Measurements from ENCODE around the gene STARD13. TPM values are rescaled to one million over a fixed set of nuclear protein-coding genes. Genes with fewer than 3 reads are reported as not detected.

The STARD13 gene
- total RNA-seq, 1 donor from 2014 or later, result 37.6 TPM

DNA sequence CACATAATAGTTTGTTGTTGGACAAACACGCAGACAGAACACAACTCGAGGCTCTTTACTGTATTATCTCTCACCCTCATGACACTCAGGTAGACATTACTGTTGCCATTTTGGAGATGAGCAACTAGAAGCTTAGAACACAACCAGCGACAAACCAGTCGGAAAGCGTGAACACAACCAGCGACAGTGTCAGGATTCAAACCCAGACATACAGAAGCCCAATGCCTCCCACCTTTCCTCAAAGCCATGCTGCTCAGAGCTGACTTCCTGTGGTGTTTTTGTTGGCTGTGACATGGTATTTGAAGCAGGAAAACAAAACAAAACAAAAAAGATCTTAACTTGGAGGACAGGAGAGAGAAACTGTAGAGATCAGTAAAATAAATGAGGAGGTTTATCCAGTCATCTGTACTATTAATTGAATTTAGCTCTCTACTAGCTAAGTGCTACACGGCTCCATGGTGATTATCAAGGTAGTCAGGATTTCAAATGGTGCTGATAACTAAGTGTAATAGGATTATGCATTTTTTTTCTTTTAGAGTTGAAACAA lies 92.1 kb downstream of the STARD13 start:
- TF ChIP-seq CTCF (IDR thresholded peaks at IDR 0.05), result no peak
- DNase-seq (ENCODE audit: low spot score), result no peak
- peak overlapping the region; percentile 1 for H3K4me3 Mint-ChIP-seq (ENCODE audit: unreplicated experiment)
- peaks cover 79% of the 10 kb centered on the region for H3K4me1 Mint-ChIP-seq (ENCODE audit: low read depth)
- H3K36me3 Mint-ChIP-seq (ENCODE audit: low read depth), result peaks cover 4% of the 10 kb centered on the region
- H3K27ac Mint-ChIP-seq (ENCODE audit: unreplicated experiment), result peak overlapping the region; percentile 97
- H3K27me3 Mint-ChIP-seq (ENCODE audit: low read depth), result no peaks in the 10 kb centered on the region
- H3K9me3 Mint-ChIP-seq (ENCODE audit: low read depth), result no peaks in the 10 kb centered on the region

GRCh38 chr13:33191425-33192210 lies 93.9 kb downstream of the STARD13 start:
- peak overlapping the region; percentile 89 for H3K27ac Mint-ChIP-seq (ENCODE audit: unreplicated experiment)
- no peak for DNase-seq (ENCODE audit: low spot score)
- H3K4me3 Mint-ChIP-seq (ENCODE audit: unreplicated experiment), result no peak overlapping the region

GRCh38 chr13:33189470-33189869 lies 96.1 kb downstream of the STARD13 start:
- no peaks in the 10 kb centered on the region for H3K27me3 Mint-ChIP-seq (ENCODE audit: low read depth)
- peak overlapping the region; percentile 76 for H3K27ac Mint-ChIP-seq (ENCODE audit: unreplicated experiment)

More at GRCh38 chr13:33191425-33192210, 93.9 kb downstream of the STARD13 start:
- H3K36me3 Mint-ChIP-seq (ENCODE audit: low read depth), result peaks cover 8% of the 10 kb centered on the region
- peaks cover 86% of the 10 kb centered on the region for H3K4me1 Mint-ChIP-seq (ENCODE audit: low read depth)
- H3K9me3 Mint-ChIP-seq (ENCODE audit: low read depth), result no peaks in the 10 kb centered on the region
- H3K27me3 Mint-ChIP-seq (ENCODE audit: low read depth), result no peaks in the 10 kb centered on the region
- TF ChIP-seq CTCF (IDR thresholded peaks at IDR 0.05), result no peak

GRCh38 chr13:33188093-33188882 lies 97.3 kb downstream of the STARD13 start:
- peaks cover 92% of the 10 kb centered on the region for H3K4me1 Mint-ChIP-seq (ENCODE audit: low read depth)
- peaks cover 6% of the 10 kb centered on the region for H3K36me3 Mint-ChIP-seq (ENCODE audit: low read depth)
- no peak for DNase-seq (ENCODE audit: low spot score)
- TF ChIP-seq CTCF (IDR thresholded peaks at IDR 0.05), result no peak
- no peaks in the 10 kb centered on the region for H3K9me3 Mint-ChIP-seq (ENCODE audit: low read depth)
- no peaks in the 10 kb centered on the region for H3K27me3 Mint-ChIP-seq (ENCODE audit: low read depth)
- H3K4me3 Mint-ChIP-seq (ENCODE audit: unreplicated experiment), result no peak overlapping the region
- H3K27ac Mint-ChIP-seq (ENCODE audit: unreplicated experiment), result peak overlapping the region; percentile 78

More at GRCh38 chr13:33189470-33189869, 96.1 kb downstream of the STARD13 start:
- Mint-ChIP-seq H3K4me1 (ENCODE audit: low read depth) (peaks cover 90% of the 10 kb centered on the region), H3K4me3 (ENCODE audit: unreplicated experiment) (no peak overlapping the region), H3K36me3 (ENCODE audit: low read depth) (peaks cover 6% of the 10 kb centered on the region), H3K9me3 (ENCODE audit: low read depth) (no peaks in the 10 kb centered on the region)
- TF ChIP-seq CTCF (IDR thresholded peaks at IDR 0.05), result no peak
- DNase-seq (ENCODE audit: low spot score), result no peak

DNA sequence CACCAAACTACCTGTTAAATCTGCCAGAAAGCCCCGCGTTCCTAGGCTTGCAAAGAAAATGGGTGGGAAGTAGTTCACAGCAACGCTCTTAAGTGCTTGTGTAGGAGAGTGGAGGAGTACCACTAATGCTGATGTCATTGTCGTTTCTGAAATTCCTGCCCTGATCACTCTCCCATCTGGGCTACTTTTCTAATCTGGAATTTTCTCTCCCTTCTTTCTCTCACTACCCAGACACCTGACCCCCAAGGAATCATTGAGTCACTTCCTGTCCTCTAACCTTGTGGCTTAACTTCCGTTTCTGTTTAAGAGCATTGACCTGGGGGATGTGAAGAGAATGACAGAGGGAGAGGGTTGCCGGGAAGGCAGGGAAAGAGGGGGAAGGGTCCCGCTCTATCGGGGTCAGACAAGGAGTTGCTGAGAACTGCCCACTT lies 98.7 kb downstream of the STARD13 start:
- TF ChIP-seq CTCF (IDR thresholded peaks at IDR 0.05), result no peak
- peak overlapping the region; percentile 6 for H3K4me3 Mint-ChIP-seq (ENCODE audit: unreplicated experiment)
- H3K36me3 Mint-ChIP-seq (ENCODE audit: low read depth), result peaks cover 10% of the 10 kb centered on the region
- no peak for DNase-seq (ENCODE audit: low spot score)
- H3K27me3 Mint-ChIP-seq (ENCODE audit: low read depth), result no peaks in the 10 kb centered on the region
- peak overlapping the region; percentile 93 for H3K27ac Mint-ChIP-seq (ENCODE audit: unreplicated experiment)
- H3K4me1 Mint-ChIP-seq (ENCODE audit: low read depth), result peaks cover 93% of the 10 kb centered on the region
- no peaks in the 10 kb centered on the region for H3K9me3 Mint-ChIP-seq (ENCODE audit: low read depth)

Measured in chondrocyte (in vitro differentiated cells).